HG02870 (cell line): ENCODE results near the gene KIAA0930.

Experiments
- ATAC-seq: cut with Tn5 transposase; IDR thresholded peaks from one replicate; pipeline ENCODE4 v1.9.1; 2021; ENCODE audit warnings: mild to moderate bottlenecking, moderate library complexity; ENCODE audit not compliant: unreplicated experiment

Gene KIAA0930

GRCh38 chr22:45223304-45224117 lies 17.2 kb downstream of the KIAA0930 start:
- ATAC-seq = no peak

- ATAC-seq = no peak
Observed at GRCh38 chr22:45221201-45221600, 19.5 kb downstream of the KIAA0930 start.

GRCh38 chr22:45218976-45219375 lies 21.7 kb downstream of the KIAA0930 start:
- ATAC-seq = peak; percentile 77

- no peak for ATAC-seq
Observed at GRCh38 chr22:45217806-45218205, 22.9 kb downstream of the KIAA0930 start.

- ATAC-seq = no peak
Observed at GRCh38 chr22:45217345-45217744, 23.3 kb downstream of the KIAA0930 start.

- ATAC-seq = no peak
Observed at GRCh38 chr22:45216133-45217003, 24.3 kb downstream of the KIAA0930 start.

- ATAC-seq = no peak
Observed at GRCh38 chr22:45212992-45213751, 27.5 kb downstream of the KIAA0930 start.

GRCh38 chr22:45212306-45212709 lies 28.4 kb downstream of the KIAA0930 start:
- no peak for ATAC-seq

GRCh38 chr22:45211848-45212247 lies 28.8 kb downstream of the KIAA0930 start:
- no peak for ATAC-seq

GRCh38 chr22:45211435-45211834 lies 29.3 kb downstream of the KIAA0930 start:
- ATAC-seq = no peak

GRCh38 chr22:45210991-45211390 lies 29.7 kb downstream of the KIAA0930 start:
- ATAC-seq = no peak

- no peak for ATAC-seq
Observed at GRCh38 chr22:45210577-45210976, 30.1 kb downstream of the KIAA0930 start.

GRCh38 chr22:45210174-45210573 lies 30.5 kb downstream of the KIAA0930 start:
- no peak for ATAC-seq

GRCh38 chr22:45208993-45209838 lies 31.5 kb downstream of the KIAA0930 start:
- no peak for ATAC-seq

- no peak for ATAC-seq
Observed at GRCh38 chr22:45208696-45208992, 32.0 kb downstream of the KIAA0930 start.

- no peak for ATAC-seq
Observed at GRCh38 chr22:45207981-45208664, 32.6 kb downstream of the KIAA0930 start.

GRCh38 chr22:45207533-45207932 lies 33.2 kb downstream of the KIAA0930 start:
- ATAC-seq = no peak

- ATAC-seq = no peak
Observed at GRCh38 chr22:45206233-45206632, 34.5 kb downstream of the KIAA0930 start.

- no peak for ATAC-seq
Observed at GRCh38 chr22:45205276-45205925, 35.3 kb downstream of the KIAA0930 start.
